Stimulated activated naive CD8-positive, alpha-beta T cell treated with anti-CD3 and anti-CD28 coated beads, Interleukin-15, amount 100 ng/mL, for 72 hours (primary cell): ENCODE results near the gene LARGE1.

Experiments used
- ATAC-seq: fragments of 150-1000 bp; cut with Tn5 transposase; 2 replicates; pipeline ENCODE4 v1.10.0; 2021; ENCODE audit warnings: mild to moderate bottlenecking, moderate library complexity
- DNase-seq, 2 donors: peaks; one replicate each; pipeline ENCODE4 v3.0.0; 2021 to 2022
- H3K27ac Mint-ChIP-seq, 2 donors: one replicate each; pipeline ENCODE4 v1.8.0; 2022; ENCODE audit warnings: mild to moderate bottlenecking in 2 of 2, mixed read lengths in 2 of 2, moderate library complexity in 2 of 2
- H3K27me3 Mint-ChIP-seq: one replicate; pipeline ENCODE4 v1.8.0; 2022; ENCODE audit warnings: mixed read lengths
- H3K4me1 Mint-ChIP-seq: one replicate; pipeline ENCODE4 v1.8.0; 2022; ENCODE audit warnings: mild to moderate bottlenecking, mixed read lengths
- H3K4me3 Mint-ChIP-seq, 2 donors: one replicate each; pipeline ENCODE4 v1.8.0; 2022; ENCODE audit warnings: mild to moderate bottlenecking in 2 of 2, mixed read lengths in 2 of 2, moderate library complexity in 1 of 2
- H3K9me3 Mint-ChIP-seq, 2 donors: one replicate each; pipeline ENCODE4 v1.8.0; 2022; ENCODE audit warnings: mixed read lengths in 2 of 2

The LARGE1 gene

GRCh38 chr22:33774781-33775180, 145.5 kb downstream of the LARGE1 start:
- Mint-ChIP-seq H3K27me3 (no peaks in the 10 kb centered on the region), H3K4me3 (no peak overlapping the region), H3K27ac (no peak overlapping the region), H3K9me3 (peaks cover 9 to 15% of the 10 kb centered on the region in 2 donors), H3K4me1 (no peaks in the 10 kb centered on the region)
- ATAC-seq (no peak), DNase-seq (no peak)

- Mint-ChIP-seq H3K4me1 (no peaks in the 10 kb centered on the region), H3K4me3 (no peak overlapping the region), H3K27me3 (no peaks in the 10 kb centered on the region), H3K9me3 (peaks cover 6 to 18% of the 10 kb centered on the region in 2 donors), H3K27ac (no peak overlapping the region)
- no peak for DNase-seq
- ATAC-seq, result no peak
Observed at GRCh38 chr22:33772745-33773144, 147.5 kb downstream of the LARGE1 start.

- no peaks in the 10 kb centered on the region for H3K4me1 Mint-ChIP-seq
Observed at GRCh38 chr22:33771136-33771535, 149.1 kb downstream of the LARGE1 start.

GRCh38 chr22:33770723-33771122, 149.6 kb downstream of the LARGE1 start:
- Mint-ChIP-seq H3K4me3 (no peak overlapping the region), H3K4me1 (no peaks in the 10 kb centered on the region), H3K27ac (no peak overlapping the region), H3K9me3 (peaks cover 8 to 13% of the 10 kb centered on the region in 2 donors), H3K27me3 (no peaks in the 10 kb centered on the region)
- DNase-seq (no peak), ATAC-seq (no peak)

More at GRCh38 chr22:33771136-33771535, 149.1 kb downstream of the LARGE1 start:
- ATAC-seq (no peak), DNase-seq (no peak)
- H3K27me3 Mint-ChIP-seq, result no peaks in the 10 kb centered on the region
- peaks cover 8 to 9% of the 10 kb centered on the region in 2 donors for H3K9me3 Mint-ChIP-seq
- H3K27ac Mint-ChIP-seq, result no peak overlapping the region
- H3K4me3 Mint-ChIP-seq, result no peak overlapping the region

GRCh38 chr22:33766091-33766490, 154.2 kb downstream of the LARGE1 start:
- H3K9me3 Mint-ChIP-seq, result peaks cover 19 to 23% of the 10 kb centered on the region in 2 donors
- ATAC-seq (no peak), DNase-seq (no peak)
- no peak overlapping the region for H3K4me3 Mint-ChIP-seq
- H3K4me1 Mint-ChIP-seq, result no peaks in the 10 kb centered on the region
- no peaks in the 10 kb centered on the region for H3K27me3 Mint-ChIP-seq
- no peak overlapping the region for H3K27ac Mint-ChIP-seq

GRCh38 chr22:33758961-33759360, 161.3 kb downstream of the LARGE1 start:
- no peak for DNase-seq
- ATAC-seq, result no peak
- Mint-ChIP-seq H3K9me3 (peaks cover 34 to 58% of the 10 kb centered on the region in 2 donors), H3K4me1 (no peaks in the 10 kb centered on the region), H3K27ac (no peak overlapping the region), H3K27me3 (no peaks in the 10 kb centered on the region), H3K4me3 (no peak overlapping the region)

- Mint-ChIP-seq H3K4me3 (no peak overlapping the region), H3K27ac (no peak overlapping the region), H3K27me3 (no peaks in the 10 kb centered on the region), H3K9me3 (peaks cover 34 to 58% of the 10 kb centered on the region in 2 donors), H3K4me1 (no peaks in the 10 kb centered on the region)
- ATAC-seq, result no peak
- DNase-seq, result no peak
Observed at GRCh38 chr22:33757802-33758483, 162.3 kb downstream of the LARGE1 start.

- ATAC-seq (no peak), DNase-seq (no peak)
- Mint-ChIP-seq H3K9me3 (peaks cover 29 to 59% of the 10 kb centered on the region in 2 donors), H3K4me1 (no peaks in the 10 kb centered on the region), H3K27ac (no peak overlapping the region), H3K4me3 (no peak overlapping the region), H3K27me3 (no peaks in the 10 kb centered on the region)
Observed at GRCh38 chr22:33757041-33757801, 163.1 kb downstream of the LARGE1 start.

GRCh38 chr22:33756508-33756949, 163.7 kb downstream of the LARGE1 start:
- Mint-ChIP-seq H3K27me3 (no peaks in the 10 kb centered on the region), H3K4me3 (no peak overlapping the region), H3K4me1 (no peaks in the 10 kb centered on the region), H3K27ac (no peak overlapping the region), H3K9me3 (peaks cover 27 to 53% of the 10 kb centered on the region in 2 donors)
- DNase-seq, result no peak
- no peak for ATAC-seq

- H3K9me3 Mint-ChIP-seq, result peaks cover 5 to 24% of the 10 kb centered on the region in 2 donors
- H3K4me1 Mint-ChIP-seq, result no peaks in the 10 kb centered on the region
- DNase-seq, result no peak
- ATAC-seq, result no peak
- H3K27ac Mint-ChIP-seq, result no peak overlapping the region
- no peaks in the 10 kb centered on the region for H3K27me3 Mint-ChIP-seq
- no peak overlapping the region for H3K4me3 Mint-ChIP-seq
Observed at GRCh38 chr22:33748714-33749113, 171.6 kb downstream of the LARGE1 start.

GRCh38 chr22:33747576-33748180, 172.6 kb downstream of the LARGE1 start:
- Mint-ChIP-seq H3K4me1 (no peaks in the 10 kb centered on the region), H3K27ac (no peak overlapping the region), H3K9me3 (peaks cover 5 to 31% of the 10 kb centered on the region in 2 donors), H3K4me3 (no peak overlapping the region), H3K27me3 (no peaks in the 10 kb centered on the region)
- DNase-seq, result no peak
- ATAC-seq, result no peak

- no peaks in the 10 kb centered on the region for H3K4me1 Mint-ChIP-seq
- no peak overlapping the region for H3K27ac Mint-ChIP-seq
- no peaks in the 10 kb centered on the region for H3K27me3 Mint-ChIP-seq
- H3K4me3 Mint-ChIP-seq, result no peak overlapping the region
- DNase-seq, result no peak
- peaks cover 5 to 26% of the 10 kb centered on the region in 2 donors for H3K9me3 Mint-ChIP-seq
- ATAC-seq, result no peak
Observed at GRCh38 chr22:33747029-33747428, 173.2 kb downstream of the LARGE1 start.

- H3K9me3 Mint-ChIP-seq, result peaks cover 5 to 26% of the 10 kb centered on the region in 2 donors
- no peaks in the 10 kb centered on the region for H3K27me3 Mint-ChIP-seq
- H3K4me3 Mint-ChIP-seq, result no peak overlapping the region
Observed at GRCh38 chr22:33746501-33746928, 173.8 kb downstream of the LARGE1 start.

GRCh38 chr22:33745501-33745900, 174.8 kb downstream of the LARGE1 start:
- Mint-ChIP-seq H3K27ac (no peak overlapping the region), H3K27me3 (no peaks in the 10 kb centered on the region), H3K4me3 (no peak overlapping the region), H3K9me3 (peaks cover 5 to 26% of the 10 kb centered on the region in 2 donors), H3K4me1 (no peaks in the 10 kb centered on the region)
- DNase-seq (no peak), ATAC-seq (no peak)

More at GRCh38 chr22:33746501-33746928, 173.8 kb downstream of the LARGE1 start:
- Mint-ChIP-seq H3K27ac (no peak overlapping the region), H3K4me1 (no peaks in the 10 kb centered on the region)
- no peak for DNase-seq
- ATAC-seq, result no peak

- DNase-seq (no peak), ATAC-seq (no peak)
Observed at GRCh38 chr22:33743756-33744155, 176.5 kb downstream of the LARGE1 start.

GRCh38 chr22:33741025-33741424, 179.3 kb downstream of the LARGE1 start:
- no peak for ATAC-seq
- no peak overlapping the region for H3K27ac Mint-ChIP-seq
- H3K4me1 Mint-ChIP-seq, result no peaks in the 10 kb centered on the region
- no peak for DNase-seq
- H3K27me3 Mint-ChIP-seq, result no peaks in the 10 kb centered on the region
- no peak overlapping the region for H3K4me3 Mint-ChIP-seq
- peaks cover 5 to 25% of the 10 kb centered on the region in 2 donors for H3K9me3 Mint-ChIP-seq

More at GRCh38 chr22:33743756-33744155, 176.5 kb downstream of the LARGE1 start:
- no peaks in the 10 kb centered on the region for H3K27me3 Mint-ChIP-seq
- no peak overlapping the region for H3K27ac Mint-ChIP-seq
- no peaks in the 10 kb centered on the region for H3K4me1 Mint-ChIP-seq
- no peak overlapping the region for H3K4me3 Mint-ChIP-seq
- peaks cover 5 to 20% of the 10 kb centered on the region in 2 donors for H3K9me3 Mint-ChIP-seq
